Sigmoid colon (tissue), 7 donors: ENCODE results near the gene AHCYL2. TPM values are rescaled to one million over a fixed set of nuclear protein-coding genes. Genes with fewer than 3 reads are reported as not detected.
A peak's percentile ranks its signal among the peaks of the same experiment; 100 is the strongest.

Experiments used
- DNase-seq: peaks from one replicate; pipeline ENCODE4 v3.0.0-alpha.2; 2019
- H3K27ac ChIP-seq, 4 donors: fragments of 200-600 bp; sonication (generic); one replicate each; pipeline ENCODE4 v1.5.1; 2016 to 2019; ENCODE audit warnings: mild to moderate bottlenecking in 1 of 4
- H3K27me3 ChIP-seq, 3 donors: fragments of 200-600 bp; sonication (generic); one replicate each; pipeline ENCODE4 v1.5.1; 2019; ENCODE audit warnings: mild to moderate bottlenecking in 1 of 3
- H3K36me3 ChIP-seq, 4 donors: fragments of 200-600 bp; sonication (generic); one replicate each; pipeline ENCODE4 v1.5.1; 2016 to 2019
- H3K4me1 ChIP-seq, 4 donors: fragments of 200-600 bp; sonication (generic); one replicate each; pipeline ENCODE4 v1.5.1; 2017 to 2019
- H3K4me3 ChIP-seq, 4 donors: fragments of 200-600 bp; sonication (generic); one replicate each; pipeline ENCODE4 v1.5.1; 2017 to 2019; ENCODE audit warnings: mild to moderate bottlenecking in 2 of 4, moderate library complexity in 1 of 4
- H3K9me3 ChIP-seq, 4 donors: fragments of 200-600 bp in 3 of 4; sonication (generic) in 3 of 4; one replicate each; pipeline versions ENCODE4 v1.5.1 to v1.6.1; 2013 to 2019
- CTCF ChIP-seq, 4 experiments: fragments of 450-650 bp in 3 of 4; fragments of 200-600 bp in 1 of 4; IDR thresholded peaks; one replicate each; pipeline ENCODE4 v1.5.1; 2016 to 2019; ENCODE audit warnings: antibody characterized with exemption in 4 of 4, mild to moderate bottlenecking in 3 of 4, moderate library complexity in 2 of 4
- EP300 ChIP-seq, 4 donors: sonication (generic); formaldehyde crosslinking; IDR thresholded peaks; one replicate each; pipeline ENCODE4 v1.6.1; 2017; ENCODE audit warnings: antibody characterized with exemption in 4 of 4
- POLR2A ChIP-seq, 2 donors: fragments of 450-650 bp; IDR thresholded peaks; one replicate each; pipeline ENCODE4 v1.6.1; 2016; ENCODE audit warnings: antibody characterized with exemption in 2 of 2, mild to moderate bottlenecking in 2 of 2, moderate library complexity in 2 of 2
- POLR2AphosphoS5 ChIP-seq, 4 donors: sonication (generic); formaldehyde crosslinking; IDR thresholded peaks; one replicate each; pipeline ENCODE4 v1.6.1; 2017; ENCODE audit warnings: antibody characterized with exemption in 4 of 4
- WGBS, 2 donors: extraction: QIAGEN DNeasy Blood & Tissue Kit; methylation state at CpG; one replicate each; pipeline ENCODE4 v1.1.7; 2013; 5-methylcytosine and 5-hydroxymethylcytosine counted together
- intact Hi-C: fragments of 100-400 bp; cut with DNase I; formaldehyde crosslinking; loops from one replicate; pipeline ENCODE4 v1.15.1; 2023
- polyA plus RNA-seq, 3 donors: library from polyadenylated mRNA; stranded (reverse); fragments of 200-250 nt; gene quantifications; one replicate each; pipeline ENCODE4 v1.2.3, GENCODE V29; 2013
- total RNA-seq, 4 donors: library from RNA; depleted of rRNA; stranded (reverse); fragments of >200 nt; gene quantifications; one replicate each; pipeline ENCODE4 v1.1.0, GENCODE V29; 2016
- donor health status: healthy with polysubstance abuse.
- donor health status: Bipolar disorder and iron deficiency.
- donor health status: healthy.

The AHCYL2 gene
- total and polyA plus RNA-seq, 7 donors = 12.5 to 219 (median 16.8) TPM

GRCh38 chr7:129208667-129209066, 16.2 kb upstream of the AHCYL2 start:
- Histone ChIP-seq H3K36me3 (peaks cover 0 to 49% (median 6%) of the 10 kb centered on the region in 4 donors), H3K9me3 (no peaks in the 10 kb centered on the region), H3K4me3 (no peak overlapping the region), H3K27me3 (no peaks in the 10 kb centered on the region), H3K4me1 (peaks cover 0 to 5% (median 1%) of the 10 kb centered on the region in 4 donors), H3K27ac (no peak overlapping the region)
- 80 to 82% methylated on average over 9 of the region's 9 CpGs for WGBS, 2 donors
- DNase-seq = no peak
- intact Hi-C loops = no loop called here
- TF ChIP-seq EP300 (IDR thresholded peaks at IDR 0.05) (no peak), POLR2A (IDR thresholded peaks at IDR 0.05) (no peak)

GRCh38 chr7:129209067-129209926, 15.5 kb upstream of the AHCYL2 start:
- Histone ChIP-seq H3K9me3 (no peaks in the 10 kb centered on the region), H3K27me3 (no peaks in the 10 kb centered on the region), H3K36me3 (peaks cover 0 to 49% (median 6%) of the 10 kb centered on the region in 4 donors), H3K27ac (no peak overlapping the region), H3K4me3 (no peak overlapping the region), H3K4me1 (peaks cover 0 to 5% (median 1%) of the 10 kb centered on the region in 4 donors)
- TF ChIP-seq POLR2A (IDR thresholded peaks at IDR 0.05) = no peak
- no peak for TF ChIP-seq CTCF (IDR thresholded peaks at IDR 0.05)
- no peak for TF ChIP-seq POLR2AphosphoS5 (IDR thresholded peaks at IDR 0.05)
- no peak for TF ChIP-seq EP300 (IDR thresholded peaks at IDR 0.05)
- intact Hi-C loops = no loop called here
- WGBS, 2 donors = 88 to 89% methylated on average over 15 of the region's 15 CpGs
- DNase-seq = no peak

- no peak overlapping the region for H3K4me3 ChIP-seq
- intact Hi-C loops = loop anchor here (1.0 kb wide), 1 partner anchor 46 kb away; no protein-coding TSS in a partner anchor
- no peaks in the 10 kb centered on the region for H3K9me3 ChIP-seq
- no peak overlapping the region for H3K27ac ChIP-seq
- DNase-seq = peak; percentile 88
- WGBS, 2 donors = 52 to 74% methylated on average over 16 of the region's 16 CpGs
- peaks cover 0 to 49% (median 6%) of the 10 kb centered on the region in 4 donors for H3K36me3 ChIP-seq
- H3K27me3 ChIP-seq = no peaks in the 10 kb centered on the region
- peak; percentile 73 to 91 (median 82) for TF ChIP-seq CTCF (IDR thresholded peaks at IDR 0.05)
- TF ChIP-seq POLR2A (IDR thresholded peaks at IDR 0.05) = no peak
- TF ChIP-seq EP300 (IDR thresholded peaks at IDR 0.05) = no peak
- TF ChIP-seq POLR2AphosphoS5 (IDR thresholded peaks at IDR 0.05) = peak in 2 of 4 donors; percentile 38 to 40
- peaks cover 0 to 5% (median 1%) of the 10 kb centered on the region in 4 donors for H3K4me1 ChIP-seq
Observed at GRCh38 chr7:129210256-129210988, 14.4 kb upstream of the AHCYL2 start.

GRCh38 chr7:129210989-129211312, 13.9 kb upstream of the AHCYL2 start:
- H3K9me3 ChIP-seq = no peaks in the 10 kb centered on the region
- intact Hi-C loops = loop anchor here (1.0 kb wide), 1 partner anchor 47 kb away; no protein-coding TSS in a partner anchor
- H3K36me3 ChIP-seq = peaks cover 0 to 46% (median 6%) of the 10 kb centered on the region in 4 donors
- 90 to 93% methylated on average over 14 of the region's 14 CpGs for WGBS, 2 donors
- peaks cover 0 to 5% (median 1%) of the 10 kb centered on the region in 4 donors for H3K4me1 ChIP-seq
- TF ChIP-seq CTCF (IDR thresholded peaks at IDR 0.05) = no peak
- no peaks in the 10 kb centered on the region for H3K27me3 ChIP-seq
- peak; percentile 56 for DNase-seq
- H3K4me3 ChIP-seq = no peak overlapping the region
- no peak overlapping the region for H3K27ac ChIP-seq

- DNase-seq = peak; percentile 28
- Histone ChIP-seq H3K4me1 (peaks cover 0 to 5% (median 1%) of the 10 kb centered on the region in 4 donors), H3K4me3 (no peak overlapping the region), H3K27ac (no peak overlapping the region), H3K9me3 (no peaks in the 10 kb centered on the region), H3K27me3 (no peaks in the 10 kb centered on the region), H3K36me3 (peaks cover 0 to 37% (median 6%) of the 10 kb centered on the region in 4 donors)
- intact Hi-C loops = no loop called here
- WGBS, 2 donors = 92 to 93% methylated on average over 14 of the region's 14 CpGs
- TF ChIP-seq EP300 (IDR thresholded peaks at IDR 0.05) = no peak
Observed at GRCh38 chr7:129212126-129212525, 12.7 kb upstream of the AHCYL2 start.
